Lower lobe of right lung (tissue), 2 donors: ENCODE data around the gene LTBP1. TPM values are rescaled to one million over a fixed set of nuclear protein-coding genes. Genes with fewer than 3 reads are reported as not detected.

Experiments used
- ATAC-seq, 2 donors: fragments of 200-7000 bp; cut with Tn5 transposase; one replicate each; pipeline ENCODE4 v1.9.1; 2020 to 2022; ENCODE audit warnings: mild to moderate bottlenecking in 2 of 2, moderate library complexity in 2 of 2
- DNase-seq: peaks from one replicate; pipeline ENCODE4 v3.0.0-alpha.2; 2020
- H3K27ac ChIP-seq: fragments of 200-600 bp; one replicate; pipeline ENCODE4 v1.8.0; 2022
- H3K27me3 ChIP-seq: fragments of 200-600 bp; one replicate; pipeline ENCODE4 v1.8.0; 2022; ENCODE audit warnings: low read depth
- H3K36me3 ChIP-seq: fragments of 200-600 bp; one replicate; pipeline ENCODE4 v1.8.0; 2022; ENCODE audit warnings: mild to moderate bottlenecking
- H3K4me1 ChIP-seq: fragments of 200-600 bp; one replicate; pipeline ENCODE4 v1.8.0; 2022
- H3K4me3 ChIP-seq: fragments of 200-600 bp; one replicate; pipeline ENCODE4 v1.8.0; 2022; ENCODE audit warnings: mild to moderate bottlenecking
- H3K9me3 ChIP-seq: fragments of 200-600 bp; one replicate; pipeline ENCODE4 v1.8.0; 2022
- intact Hi-C: fragments of 100-400 bp; cut with DNase I; formaldehyde crosslinking; loops from one replicate; pipeline ENCODE4 v1.11.0; 2022
- total RNA-seq: library from RNA; stranded (reverse); fragmentation: NEBNext Ultra II Directional; extraction: Animal tissue kit (Norgen Biotek cat#: 25700); gene quantifications from one replicate; pipeline ENCODE4 v1.2.1, GENCODE V29; 2021
- TF ChIP-seq, protein P1 (sequence below): fragments of 200-600 bp; IDR thresholded peaks from one replicate; pipeline ENCODE4 v1.8.0; 2022; ENCODE audit warnings: antibody characterized with exemption, mild to moderate bottlenecking
- donor health status: DM: no; HTN: yes; CAD: no; lungs with severe emphysema.

Gene LTBP1
- total RNA-seq, 1 donor from 2014 or later: 34.7 TPM

DNA sequence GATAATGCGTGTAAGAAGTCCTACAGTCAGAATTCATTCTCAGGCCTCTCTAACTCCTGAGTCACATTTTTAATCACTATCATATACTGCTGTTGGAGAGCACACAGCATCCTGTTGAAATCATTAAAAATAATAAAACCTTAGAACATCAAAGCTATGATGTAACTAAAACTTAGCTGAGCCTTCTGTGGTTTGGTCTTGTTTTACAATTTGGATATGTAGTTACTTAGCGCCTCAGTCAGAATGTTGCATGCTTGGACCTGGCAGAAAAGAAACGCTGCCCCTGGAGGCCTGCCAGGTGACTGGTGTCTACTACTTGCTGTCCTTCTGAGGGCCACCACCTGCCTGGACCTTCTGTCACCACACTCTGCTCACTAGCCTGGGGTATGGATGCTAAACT, 268.5 kb downstream of the LTBP1 start:
- Histone ChIP-seq H3K9me3 (no peaks in the 10 kb centered on the region), H3K27ac (no peak overlapping the region), H3K27me3 (no peaks in the 10 kb centered on the region), H3K4me1 (peaks cover 11% of the 10 kb centered on the region), H3K36me3 (no peaks in the 10 kb centered on the region), H3K4me3 (no peak overlapping the region)
- DNase-seq (no peak), ATAC-seq (no peak)
- TF ChIP-seq, protein P1, sequence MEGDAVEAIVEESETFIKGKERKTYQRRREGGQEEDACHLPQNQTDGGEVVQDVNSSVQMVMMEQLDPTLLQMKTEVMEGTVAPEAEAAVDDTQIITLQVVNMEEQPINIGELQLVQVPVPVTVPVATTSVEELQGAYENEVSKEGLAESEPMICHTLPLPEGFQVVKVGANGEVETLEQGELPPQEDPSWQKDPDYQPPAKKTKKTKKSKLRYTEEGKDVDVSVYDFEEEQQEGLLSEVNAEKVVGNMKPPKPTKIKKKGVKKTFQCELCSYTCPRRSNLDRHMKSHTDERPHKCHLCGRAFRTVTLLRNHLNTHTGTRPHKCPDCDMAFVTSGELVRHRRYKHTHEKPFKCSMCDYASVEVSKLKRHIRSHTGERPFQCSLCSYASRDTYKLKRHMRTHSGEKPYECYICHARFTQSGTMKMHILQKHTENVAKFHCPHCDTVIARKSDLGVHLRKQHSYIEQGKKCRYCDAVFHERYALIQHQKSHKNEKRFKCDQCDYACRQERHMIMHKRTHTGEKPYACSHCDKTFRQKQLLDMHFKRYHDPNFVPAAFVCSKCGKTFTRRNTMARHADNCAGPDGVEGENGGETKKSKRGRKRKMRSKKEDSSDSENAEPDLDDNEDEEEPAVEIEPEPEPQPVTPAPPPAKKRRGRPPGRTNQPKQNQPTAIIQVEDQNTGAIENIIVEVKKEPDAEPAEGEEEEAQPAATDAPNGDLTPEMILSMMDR: no peak
- intact Hi-C loops: no loop called here

DNA sequence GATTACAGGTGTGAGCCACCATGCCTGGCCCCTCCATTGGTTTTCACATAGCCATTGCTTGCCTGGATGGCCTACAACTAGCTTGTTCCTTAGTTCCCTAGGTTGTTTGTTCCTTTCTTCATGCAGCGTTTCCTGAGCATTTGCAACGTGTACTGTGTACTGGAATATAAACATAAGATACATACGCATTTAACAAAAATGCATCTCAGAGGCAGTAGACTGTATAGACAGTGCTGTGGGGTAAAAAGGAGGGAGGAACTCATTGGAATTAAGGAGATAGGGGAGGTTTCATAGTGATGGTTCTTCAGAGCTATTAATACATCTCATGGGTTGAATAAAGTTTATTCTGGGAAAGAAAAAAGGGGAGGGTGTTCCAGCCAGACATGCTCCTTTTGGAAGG, 269.2 kb downstream of the LTBP1 start:
- ATAC-seq (no peak), DNase-seq (no peak)
- H3K9me3 ChIP-seq: no peaks in the 10 kb centered on the region
- H3K27ac ChIP-seq: no peak overlapping the region
- no peak overlapping the region for H3K4me3 ChIP-seq
- TF ChIP-seq, protein P1: no peak
- no peaks in the 10 kb centered on the region for H3K27me3 ChIP-seq
- intact Hi-C loops: no loop called here
- H3K36me3 ChIP-seq: no peaks in the 10 kb centered on the region
- peaks cover 16% of the 10 kb centered on the region for H3K4me1 ChIP-seq

DNA sequence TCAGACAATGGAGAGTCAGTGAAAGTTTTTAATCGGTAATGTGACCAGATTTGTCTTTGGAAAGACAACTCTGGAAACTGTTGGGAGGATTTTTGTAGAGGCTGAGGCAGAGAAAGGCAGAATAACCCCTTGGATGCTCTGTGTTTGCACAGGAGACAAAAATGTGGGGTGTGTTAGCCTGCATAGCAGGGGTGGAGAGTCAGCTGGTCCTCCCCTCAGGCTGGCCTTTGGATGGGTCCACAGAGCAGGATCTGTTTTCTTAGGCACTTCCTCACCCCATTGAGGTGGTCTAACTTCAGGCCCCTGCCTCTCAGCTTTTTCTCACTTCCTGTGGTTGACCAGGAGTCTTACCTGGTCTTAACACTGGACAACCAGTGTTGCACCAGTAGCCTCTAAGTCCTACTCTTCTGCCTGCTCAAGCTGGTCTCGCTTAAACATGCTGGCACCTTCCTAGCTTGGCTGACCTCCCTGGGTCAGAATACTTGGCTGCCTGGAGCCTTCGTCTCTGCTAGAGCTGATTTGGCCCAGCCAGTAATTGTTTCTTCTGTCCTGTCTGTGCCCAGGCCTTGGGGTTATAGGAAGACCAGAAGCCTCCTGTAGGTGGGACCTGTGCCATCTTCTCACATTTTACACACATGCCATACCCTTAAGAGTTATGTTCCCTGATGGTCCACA, 269.9 kb downstream of the LTBP1 start:
- intact Hi-C loops: no loop called here
- H3K27me3 ChIP-seq: no peaks in the 10 kb centered on the region
- DNase-seq: no peak
- H3K27ac ChIP-seq: no peak overlapping the region
- TF ChIP-seq, protein P1: no peak
- H3K4me1 ChIP-seq: peaks cover 16% of the 10 kb centered on the region
- no peak overlapping the region for H3K4me3 ChIP-seq
- peak in 1 of 2 donors; percentile 19 for ATAC-seq
- no peaks in the 10 kb centered on the region for H3K36me3 ChIP-seq
- H3K9me3 ChIP-seq: no peaks in the 10 kb centered on the region

DNA sequence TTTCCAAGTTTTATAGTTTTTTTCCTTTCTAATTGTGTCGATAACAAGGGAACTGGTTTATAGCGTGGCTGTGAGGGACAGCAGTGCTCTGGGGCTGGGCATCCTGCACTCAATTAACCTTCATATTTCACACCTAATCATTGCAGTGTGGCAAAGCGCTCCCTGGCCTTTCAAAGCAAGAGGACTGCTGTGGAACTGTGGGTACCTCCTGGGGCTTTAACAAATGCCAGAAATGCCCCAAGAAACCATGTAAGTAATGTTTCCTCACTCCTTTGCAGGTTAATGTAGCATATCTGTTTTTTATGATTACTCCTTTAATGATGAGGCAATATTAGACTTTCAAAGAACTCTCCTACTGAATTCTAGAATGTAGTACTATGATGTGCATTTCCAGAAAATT, 270.7 kb downstream of the LTBP1 start:
- H3K27me3 ChIP-seq: no peaks in the 10 kb centered on the region
- peaks cover 16% of the 10 kb centered on the region for H3K4me1 ChIP-seq
- no peaks in the 10 kb centered on the region for H3K9me3 ChIP-seq
- no peak for ATAC-seq
- intact Hi-C loops: no loop called here
- TF ChIP-seq, protein P1: no peak
- no peak overlapping the region for H3K27ac ChIP-seq
- no peak for DNase-seq
- H3K36me3 ChIP-seq: no peaks in the 10 kb centered on the region
- H3K4me3 ChIP-seq: no peak overlapping the region

DNA sequence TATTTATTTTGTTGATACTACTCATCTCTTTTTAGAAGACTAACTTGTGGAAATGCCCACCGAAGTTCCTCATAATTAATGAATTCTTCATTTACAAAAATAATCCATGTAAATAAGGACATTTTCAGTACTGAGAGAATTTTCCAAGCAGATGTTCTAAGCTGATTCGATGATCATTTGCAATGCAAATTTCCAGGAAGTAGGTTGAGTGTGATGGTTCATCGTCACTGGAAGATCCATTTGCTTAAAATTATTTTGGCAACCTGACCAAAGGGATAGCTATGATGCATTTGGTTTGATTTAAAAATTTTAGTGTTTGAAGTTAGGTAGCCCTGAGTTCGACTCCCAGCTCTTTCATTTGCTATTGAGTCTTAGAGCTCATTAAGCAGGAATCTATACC, 272.4 kb downstream of the LTBP1 start:
- Histone ChIP-seq H3K36me3 (no peaks in the 10 kb centered on the region), H3K4me1 (peaks cover 16% of the 10 kb centered on the region), H3K9me3 (no peaks in the 10 kb centered on the region), H3K27ac (no peak overlapping the region), H3K27me3 (no peaks in the 10 kb centered on the region), H3K4me3 (no peak overlapping the region)
- TF ChIP-seq, protein P1: no peak
- intact Hi-C loops: no loop called here
- ATAC-seq: no peak
- no peak for DNase-seq
